Measurements from ENCODE around the gene EHD4.

Gene EHD4

DNA sequence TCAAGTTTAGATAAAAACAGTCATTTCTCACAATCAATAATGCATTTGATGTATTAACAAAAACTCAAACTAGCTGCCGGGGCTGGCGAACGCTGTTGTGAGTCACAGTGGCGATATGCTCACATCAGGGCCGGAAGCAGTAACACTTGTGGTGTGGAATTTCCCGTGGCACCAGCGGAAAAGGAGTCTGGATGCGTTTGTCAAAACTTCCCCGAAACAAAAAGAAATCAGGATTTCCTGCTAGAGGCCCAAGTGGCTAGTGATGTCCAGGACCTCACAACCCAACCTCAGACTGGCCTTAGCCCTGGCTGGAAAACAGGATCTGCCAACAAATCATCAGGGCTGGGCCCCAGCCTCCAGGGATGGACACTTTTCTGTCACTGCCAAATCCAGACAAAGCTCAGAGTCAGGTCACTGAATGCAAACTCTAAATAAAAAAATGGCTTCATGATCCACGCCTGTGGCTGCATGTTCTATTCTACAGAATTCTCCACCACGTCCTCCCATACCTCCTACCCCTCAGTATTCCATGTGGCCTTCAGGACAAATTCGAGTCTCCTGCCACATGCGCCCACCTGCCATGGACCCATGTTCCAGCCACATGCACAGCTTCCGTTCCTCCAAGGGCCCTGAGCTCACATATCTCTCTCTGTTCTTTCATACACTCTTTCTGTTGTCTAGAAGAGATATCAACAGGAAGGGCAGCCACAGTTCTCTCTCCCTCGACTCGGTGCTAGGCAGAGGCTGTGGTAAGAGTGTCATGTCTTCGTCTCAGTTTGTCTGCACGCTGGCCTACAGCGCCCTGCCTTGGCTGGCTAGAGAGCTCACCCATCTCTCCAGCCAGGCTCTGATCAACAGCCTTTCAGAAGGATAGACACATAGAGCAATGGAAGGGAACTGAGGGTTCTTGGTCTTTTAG, 35.4 kb downstream of the EHD4 start:
- DNase-seq (ENCODE audit: low spot score), result peak; percentile 84

GRCh38 chr15:41936155-41936554, 36.2 kb downstream of the EHD4 start:
- no peak for DNase-seq (ENCODE audit: low spot score)

- DNase-seq (ENCODE audit: low spot score), result no peak
These were observed 36.8 kb downstream of the EHD4 start for GRCh38 chr15:41935566-41936020.

- DNase-seq (ENCODE audit: low spot score), result peak; percentile 81
These were observed 37.5 kb downstream of the EHD4 start for GRCh38 chr15:41934843-41935242.

GRCh38 chr15:41933771-41934170, 38.6 kb downstream of the EHD4 start:
- peak; percentile 24 for DNase-seq (ENCODE audit: low spot score)

DNA sequence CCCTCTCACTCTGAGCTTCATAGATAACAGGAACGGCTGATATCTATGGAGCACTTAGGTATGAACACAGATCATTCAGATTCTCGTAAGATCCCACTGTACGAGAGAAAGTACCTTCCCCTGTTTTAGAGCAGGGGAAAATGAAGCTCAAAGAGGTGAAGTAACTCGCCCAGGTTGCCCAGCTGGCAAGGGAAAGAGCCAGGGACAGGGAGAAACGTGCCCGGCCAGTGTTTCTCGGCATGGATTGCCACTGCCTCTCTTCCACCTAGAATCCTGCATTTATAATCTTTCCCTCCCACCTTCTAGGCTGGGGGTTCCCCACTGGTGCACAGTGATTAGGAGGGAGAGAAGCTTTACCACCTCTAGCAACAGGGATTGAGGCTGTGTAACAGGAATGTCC, 39.0 kb downstream of the EHD4 start:
- DNase-seq (ENCODE audit: low spot score), result no peak

GRCh38 chr15:41932511-41933289, 39.7 kb downstream of the EHD4 start:
- DNase-seq (ENCODE audit: low spot score), result no peak

DNA sequence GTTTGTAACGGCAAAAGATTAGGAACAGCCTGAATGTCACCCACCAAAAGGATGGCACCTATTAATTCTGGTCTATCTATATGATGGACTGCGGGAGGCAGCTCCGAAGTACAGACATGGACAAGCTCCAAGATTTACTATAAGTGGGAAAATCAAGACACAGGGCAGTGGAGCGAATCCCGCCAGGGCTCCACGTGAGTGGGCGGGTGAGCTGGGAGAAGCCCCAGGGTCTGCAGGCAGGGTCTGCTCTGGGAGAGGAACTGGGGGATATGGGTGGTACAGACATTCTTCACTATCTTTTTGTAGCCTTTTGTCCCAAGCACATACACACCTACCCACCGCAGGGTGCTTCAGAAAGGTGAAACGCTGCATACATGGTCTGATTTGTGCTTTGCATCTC, 40.3 kb downstream of the EHD4 start:
- no peak for DNase-seq (ENCODE audit: low spot score)

- DNase-seq (ENCODE audit: low spot score), result no peak
These were observed 41.5 kb downstream of the EHD4 start for GRCh38 chr15:41930867-41931222.

- DNase-seq (ENCODE audit: low spot score), result no peak
These were observed 42.0 kb downstream of the EHD4 start for GRCh38 chr15:41930221-41930866.

DNA sequence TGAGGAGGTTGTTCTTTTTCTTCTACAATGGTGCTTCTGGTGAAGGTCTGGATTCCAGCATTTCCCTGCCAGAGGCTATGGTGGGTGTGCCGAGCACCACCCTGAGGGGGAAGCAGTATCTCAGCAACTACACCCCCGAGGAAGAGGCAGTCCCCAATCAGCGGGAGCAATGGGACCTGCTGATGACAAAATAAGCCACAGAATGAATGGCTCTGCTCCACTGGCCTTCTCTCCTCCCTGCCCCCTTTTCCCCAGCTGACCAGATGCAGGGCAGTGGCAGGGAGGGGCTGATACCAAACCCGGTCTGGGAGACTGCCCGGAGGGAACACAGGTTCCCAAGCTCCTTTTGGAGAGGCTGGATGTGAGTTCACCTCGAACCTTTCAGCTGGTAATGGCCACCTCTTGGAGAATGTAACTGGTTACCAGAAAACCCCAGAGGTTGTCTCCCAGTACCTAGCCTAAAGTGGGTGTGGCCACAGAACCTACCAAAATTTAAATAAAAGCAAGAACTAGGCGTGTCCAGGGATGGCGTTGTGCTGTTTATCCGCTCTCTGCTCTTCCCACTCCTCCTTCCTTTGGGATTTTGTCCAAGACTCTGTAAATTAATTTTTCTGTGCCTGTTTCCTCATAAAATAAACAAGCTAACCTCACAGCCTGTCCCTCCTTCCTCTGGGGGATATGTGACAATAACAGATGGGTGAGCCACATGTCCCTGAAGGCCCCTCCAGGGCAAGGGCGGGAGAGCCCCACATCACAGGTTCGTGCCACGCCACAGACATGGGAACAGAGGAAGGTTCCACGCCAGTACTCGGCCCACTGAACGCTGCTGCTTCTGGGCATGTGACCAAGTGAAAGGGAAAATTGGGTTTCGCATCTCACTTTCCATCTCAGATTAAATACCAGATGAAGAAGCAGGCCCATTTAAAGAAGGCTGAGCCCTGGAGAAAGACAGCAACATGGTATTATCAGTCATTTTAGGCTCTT, 43.4 kb downstream of the EHD4 start:
- no peak for DNase-seq (ENCODE audit: low spot score)

DNA sequence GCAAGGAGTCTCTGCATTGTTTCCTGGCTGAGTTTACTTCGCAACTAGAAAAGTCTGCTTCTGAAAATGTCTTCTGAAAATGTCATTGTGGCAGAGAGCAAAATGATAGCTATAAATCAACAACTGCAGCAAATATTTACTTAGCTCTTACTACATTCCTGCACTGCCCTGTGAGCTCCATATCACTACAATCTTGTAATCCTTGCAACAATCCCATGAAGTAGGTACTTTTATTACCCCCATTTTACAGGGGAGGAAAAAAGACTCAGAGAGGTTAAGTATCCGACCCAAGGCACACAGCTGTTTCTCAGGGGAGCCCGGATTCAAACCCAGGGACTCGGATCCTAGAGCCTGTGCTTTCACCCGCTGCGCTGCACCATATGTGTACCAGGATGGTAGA, 44.3 kb downstream of the EHD4 start:
- no peak for DNase-seq (ENCODE audit: low spot score)

DNA sequence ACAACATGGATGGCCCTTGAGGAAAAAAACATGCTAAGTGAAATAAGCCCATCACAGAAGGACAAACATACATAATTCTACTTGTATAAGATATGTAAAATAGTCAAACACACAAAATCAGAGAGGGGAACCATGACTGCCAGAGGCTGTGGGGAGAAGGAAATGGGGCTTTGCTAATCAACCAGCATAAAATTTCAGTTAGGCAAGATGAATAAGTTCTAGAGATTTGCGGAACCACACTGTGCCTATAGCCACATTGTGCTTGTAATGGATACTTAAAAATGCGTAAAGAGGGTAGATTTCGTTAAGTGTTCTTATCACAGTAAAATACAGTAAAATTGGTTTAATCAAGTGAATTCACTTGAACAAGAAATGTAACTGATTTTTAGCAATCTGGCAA, 44.8 kb downstream of the EHD4 start:
- no peak for DNase-seq (ENCODE audit: low spot score)

DNA sequence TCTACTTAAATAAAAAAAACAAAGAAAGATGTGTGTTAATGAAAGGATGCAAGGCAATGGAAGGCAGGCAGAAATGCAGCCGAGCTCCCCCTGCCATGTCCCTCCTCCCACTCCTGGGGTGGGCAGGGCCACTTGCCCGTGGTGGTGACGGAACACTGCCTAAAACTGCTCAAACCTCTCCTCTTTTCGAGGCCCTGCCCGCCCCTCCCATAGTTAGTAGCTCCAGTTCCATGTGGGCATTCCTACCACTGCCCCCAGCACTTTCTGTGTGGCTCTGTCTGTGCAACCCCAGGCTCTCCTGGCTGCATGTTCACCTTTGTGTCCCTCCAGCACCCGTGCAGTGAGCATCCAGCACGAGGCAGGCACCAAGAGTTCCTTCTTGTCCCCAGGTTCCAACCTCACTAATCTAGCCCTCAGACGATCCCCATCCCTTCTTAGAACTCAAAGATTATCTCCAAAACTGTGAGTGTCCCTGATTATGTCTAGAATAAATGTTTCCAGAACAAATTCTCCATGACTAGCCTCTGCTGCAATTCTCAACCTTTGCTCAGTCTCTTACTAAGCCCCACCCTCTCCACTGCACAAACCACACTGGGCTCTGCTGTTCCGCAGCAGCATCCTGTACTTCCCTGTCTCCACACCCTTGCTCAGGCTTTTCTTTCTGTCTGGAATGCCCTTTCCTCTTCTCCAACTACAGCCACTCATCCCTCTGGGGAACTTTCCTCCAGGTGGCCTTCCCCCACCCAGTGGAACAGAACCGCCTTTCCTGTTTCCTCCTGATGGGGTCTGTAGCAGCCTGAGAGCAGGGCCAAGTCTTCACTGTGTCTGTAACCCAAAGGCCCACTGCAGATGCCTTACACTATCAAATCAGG, 45.9 kb downstream of the EHD4 start:
- DNase-seq (ENCODE audit: low spot score), result no peak

DNA sequence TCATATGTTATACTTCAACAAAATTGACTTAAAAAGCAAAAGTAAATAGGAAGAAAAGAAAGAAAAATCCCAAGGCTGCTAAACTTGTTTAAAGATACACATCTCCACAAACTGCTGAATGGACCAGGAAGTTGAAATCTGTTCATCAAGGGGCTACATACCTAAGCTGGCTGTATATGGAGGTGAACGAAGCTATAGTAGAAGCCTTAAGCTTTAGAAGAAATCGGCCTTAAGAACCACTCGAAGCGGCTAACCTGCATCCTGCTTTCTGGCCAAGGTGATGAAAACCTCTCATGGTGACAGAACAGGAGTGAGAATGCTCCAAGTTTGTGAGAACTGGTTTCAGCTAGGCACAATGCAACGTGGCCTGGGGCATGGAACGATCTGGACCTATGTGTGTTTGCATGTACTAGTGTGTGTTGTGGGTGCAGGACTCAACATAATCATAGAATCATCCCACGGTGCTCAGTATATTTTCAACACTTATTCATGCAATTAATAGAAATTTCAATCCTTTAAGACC, 47.2 kb downstream of the EHD4 start:
- DNase-seq (ENCODE audit: low spot score), result no peak

- no peak for DNase-seq (ENCODE audit: low spot score)
These were observed 48.9 kb downstream of the EHD4 start for GRCh38 chr15:41923401-41923997.

GRCh38 chr15:41922353-41922752, 50.0 kb downstream of the EHD4 start:
- no peak for DNase-seq (ENCODE audit: low spot score)

DNA sequence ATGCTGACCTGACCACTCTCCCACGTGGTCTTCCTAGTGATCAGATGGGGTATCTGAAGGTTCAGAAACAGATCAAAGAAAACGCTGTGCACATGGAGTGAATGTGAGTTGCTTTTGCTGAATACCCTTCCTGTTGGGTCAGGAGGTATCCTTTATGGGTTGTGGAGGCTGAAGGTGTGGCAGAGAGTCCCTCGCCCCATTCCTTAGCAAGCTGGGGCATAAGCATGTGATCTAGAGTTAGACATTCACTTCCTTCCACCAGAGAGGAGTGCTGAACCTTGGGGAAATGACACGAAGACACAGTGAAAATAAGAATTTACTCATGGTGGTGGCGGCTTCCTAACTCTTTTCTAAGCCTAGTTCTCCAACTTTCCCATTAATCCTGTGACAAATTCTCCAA, 50.7 kb downstream of the EHD4 start:
- DNase-seq (ENCODE audit: low spot score), result no peak

- DNase-seq (ENCODE audit: low spot score), result no peak
These were observed 51.2 kb downstream of the EHD4 start for GRCh38 chr15:41921167-41921566.
